Measurements from ENCODE around the gene ELN. TPM values are rescaled to one million over a fixed set of nuclear protein-coding genes. Genes with fewer than 3 reads are reported as not detected.

Gene ELN
- total RNA-seq, 2 experiments from 2014 or later, result not detected

DNA sequence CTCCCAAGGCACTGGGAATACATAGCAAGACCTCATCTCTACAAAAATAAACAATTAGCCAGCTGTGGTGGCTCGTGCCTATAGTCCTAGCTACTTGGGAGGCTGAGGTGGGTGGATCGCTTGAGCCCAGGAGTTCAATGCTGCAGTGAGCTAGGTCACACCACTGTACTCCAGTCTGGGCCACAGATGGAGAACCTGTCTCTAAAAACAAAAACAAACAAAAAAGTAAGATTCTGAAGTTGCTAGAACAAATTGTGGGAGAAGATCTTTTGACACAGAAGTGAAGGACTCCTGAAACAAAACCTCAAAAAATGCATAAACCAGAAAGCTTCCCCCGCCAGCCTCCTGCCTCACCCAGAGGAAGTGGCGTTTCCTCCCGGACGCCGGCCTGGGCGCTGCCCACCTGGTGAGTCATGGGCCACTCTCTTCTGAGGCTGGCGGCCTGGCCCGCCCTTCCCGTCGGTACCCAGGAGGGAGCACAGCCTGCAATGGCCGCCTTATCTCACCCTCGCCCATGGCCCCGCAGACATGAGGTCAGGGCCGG is 25.4 kb upstream of the ELN start:
- TF ChIP-seq, protein P1, sequence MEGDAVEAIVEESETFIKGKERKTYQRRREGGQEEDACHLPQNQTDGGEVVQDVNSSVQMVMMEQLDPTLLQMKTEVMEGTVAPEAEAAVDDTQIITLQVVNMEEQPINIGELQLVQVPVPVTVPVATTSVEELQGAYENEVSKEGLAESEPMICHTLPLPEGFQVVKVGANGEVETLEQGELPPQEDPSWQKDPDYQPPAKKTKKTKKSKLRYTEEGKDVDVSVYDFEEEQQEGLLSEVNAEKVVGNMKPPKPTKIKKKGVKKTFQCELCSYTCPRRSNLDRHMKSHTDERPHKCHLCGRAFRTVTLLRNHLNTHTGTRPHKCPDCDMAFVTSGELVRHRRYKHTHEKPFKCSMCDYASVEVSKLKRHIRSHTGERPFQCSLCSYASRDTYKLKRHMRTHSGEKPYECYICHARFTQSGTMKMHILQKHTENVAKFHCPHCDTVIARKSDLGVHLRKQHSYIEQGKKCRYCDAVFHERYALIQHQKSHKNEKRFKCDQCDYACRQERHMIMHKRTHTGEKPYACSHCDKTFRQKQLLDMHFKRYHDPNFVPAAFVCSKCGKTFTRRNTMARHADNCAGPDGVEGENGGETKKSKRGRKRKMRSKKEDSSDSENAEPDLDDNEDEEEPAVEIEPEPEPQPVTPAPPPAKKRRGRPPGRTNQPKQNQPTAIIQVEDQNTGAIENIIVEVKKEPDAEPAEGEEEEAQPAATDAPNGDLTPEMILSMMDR (IDR thresholded peaks at IDR 0.05), result no peak
- Mint-ChIP-seq H3K27ac (no peak overlapping the region), H3K4me1 (ENCODE audit: low read depth) (peaks cover 4% of the 10 kb centered on the region), H3K27me3 (peaks cover 18% of the 10 kb centered on the region), H3K4me3 (no peak overlapping the region), H3K36me3 (ENCODE audit: low read depth) (no peaks in the 10 kb centered on the region), H3K9me3 (no peaks in the 10 kb centered on the region)
- Histone ChIP-seq H3K4me1 (ENCODE audit: insufficient read depth, low read length) (peaks cover 10% of the 10 kb centered on the region), H3K36me3 (ENCODE audit: insufficient read depth, low read length) (no peaks in the 10 kb centered on the region), H3K27me3 (ENCODE audit: control insufficient read depth in 1 of 2, insufficient read depth in 2 of 2, low read length in 2 of 2) (no peaks in the 10 kb centered on the region), H3K27ac (ENCODE audit: low read depth in 1 of 2, low read length in 2 of 2) (no peak overlapping the region), H3K9me3 (ENCODE audit: control insufficient read depth in 1 of 2, insufficient read depth in 1 of 2, low read length in 2 of 2) (no peaks in the 10 kb centered on the region), H3K4me3 (ENCODE audit: low read length) (no peak overlapping the region)
- ChIA-PET POLR2A (no interaction called here), CTCF (no interaction called here)
- ATAC-seq (ENCODE audit: poor library complexity), result peak; percentile 39
- peak in 5 of 14 experiments; percentile 8 to 62 (median 19) for DNase-seq
- intact Hi-C loops (cut with DNase I, micrococcal nuclease), result no loop called here

DNA sequence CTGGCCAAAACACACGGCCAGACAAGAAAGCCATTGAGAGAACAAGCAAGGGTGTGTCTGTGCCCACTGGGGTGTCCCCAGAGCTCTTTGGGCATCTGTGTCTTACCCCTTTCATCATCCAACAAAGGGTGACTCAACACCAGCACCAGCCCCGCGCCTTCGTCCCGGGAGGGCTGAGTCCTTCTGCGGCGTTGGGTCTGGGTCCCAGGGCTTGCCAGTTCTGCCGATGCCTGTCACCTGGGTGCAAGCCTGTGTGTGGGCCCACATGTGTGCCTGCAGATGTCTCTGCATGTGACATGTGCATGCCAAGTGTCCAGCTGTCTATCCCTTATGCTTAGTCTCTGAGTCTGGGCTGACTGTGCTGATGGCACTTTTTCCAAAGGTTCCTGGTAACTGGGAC is 24.4 kb upstream of the ELN start:
- POLR2A ChIA-PET, result no interaction called here
- no peaks in the 10 kb centered on the region for H3K9me3 Mint-ChIP-seq
- TF ChIP-seq, protein P1 (IDR thresholded peaks at IDR 0.05), result no peak
- H3K36me3 Mint-ChIP-seq (ENCODE audit: low read depth), result no peaks in the 10 kb centered on the region
- ATAC-seq (ENCODE audit: poor library complexity) (no peak), DNase-seq (peak in 1 of 14 experiments; percentile 36)
- H3K36me3 ChIP-seq (ENCODE audit: insufficient read depth, low read length), result no peaks in the 10 kb centered on the region
- CTCF ChIA-PET, result no interaction called here
- H3K27ac Mint-ChIP-seq, result no peak overlapping the region
- no peak overlapping the region for H3K4me3 ChIP-seq (ENCODE audit: low read length)
- H3K27ac ChIP-seq (ENCODE audit: low read depth in 1 of 2, low read length in 2 of 2), result no peak overlapping the region
- no peaks in the 10 kb centered on the region for H3K9me3 ChIP-seq (ENCODE audit: control insufficient read depth in 1 of 2, insufficient read depth in 1 of 2, low read length in 2 of 2)
- H3K4me1 Mint-ChIP-seq (ENCODE audit: low read depth), result peaks cover 4% of the 10 kb centered on the region
- H3K4me1 ChIP-seq (ENCODE audit: insufficient read depth, low read length), result peaks cover 10% of the 10 kb centered on the region
- H3K4me3 Mint-ChIP-seq, result no peak overlapping the region
- H3K27me3 Mint-ChIP-seq, result peaks cover 14% of the 10 kb centered on the region
- H3K27me3 ChIP-seq (ENCODE audit: control insufficient read depth in 1 of 2, insufficient read depth in 2 of 2, low read length in 2 of 2), result no peaks in the 10 kb centered on the region
- intact Hi-C loops (cut with DNase I, micrococcal nuclease), result no loop called here

DNA sequence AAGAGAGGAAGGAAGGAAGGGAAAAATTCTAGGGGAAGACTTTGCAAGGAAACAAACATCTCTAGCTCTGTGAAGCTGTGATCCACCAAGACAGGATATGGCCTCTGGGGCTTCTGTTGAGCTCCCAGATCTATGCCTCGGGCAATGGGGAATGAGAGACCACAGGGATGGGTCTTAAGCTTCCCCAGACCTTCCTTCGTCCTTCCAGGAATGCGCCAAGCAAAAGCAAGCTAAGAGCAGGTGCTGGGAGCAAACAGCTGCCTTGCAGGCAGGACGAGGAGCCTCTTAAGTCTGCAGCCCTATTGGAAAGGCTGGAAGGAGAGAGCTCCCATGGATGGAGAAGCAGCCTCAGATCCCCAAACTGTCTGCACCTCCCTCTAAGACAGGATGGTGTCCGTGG is 21.9 kb upstream of the ELN start:
- H3K4me1 Mint-ChIP-seq (ENCODE audit: low read depth), result peaks cover 4% of the 10 kb centered on the region
- Histone ChIP-seq H3K27me3 (ENCODE audit: control insufficient read depth in 1 of 2, insufficient read depth in 2 of 2, low read length in 2 of 2) (no peaks in the 10 kb centered on the region), H3K36me3 (ENCODE audit: insufficient read depth, low read length) (no peaks in the 10 kb centered on the region), H3K27ac (ENCODE audit: low read depth in 1 of 2, low read length in 2 of 2) (no peak overlapping the region), H3K4me3 (ENCODE audit: low read length) (no peak overlapping the region), H3K9me3 (ENCODE audit: control insufficient read depth in 1 of 2, insufficient read depth in 1 of 2, low read length in 2 of 2) (no peaks in the 10 kb centered on the region), H3K4me1 (ENCODE audit: insufficient read depth, low read length) (peaks cover 10% of the 10 kb centered on the region)
- no peak overlapping the region for H3K4me3 Mint-ChIP-seq
- ATAC-seq (ENCODE audit: poor library complexity) (no peak), DNase-seq (no peak)
- no peaks in the 10 kb centered on the region for H3K36me3 Mint-ChIP-seq (ENCODE audit: low read depth)
- H3K9me3 Mint-ChIP-seq, result no peaks in the 10 kb centered on the region
- ChIA-PET POLR2A (no interaction called here), CTCF (no interaction called here)
- peaks cover 14% of the 10 kb centered on the region for H3K27me3 Mint-ChIP-seq
- TF ChIP-seq, protein P1 (IDR thresholded peaks at IDR 0.05), result no peak
- no peak overlapping the region for H3K27ac Mint-ChIP-seq
- intact Hi-C loops (cut with DNase I, micrococcal nuclease), result no loop called here

All from CD4-positive, alpha-beta T cell (primary cell).